ENCODE measurements around the gene PLEKHO1.
"Not testable (repeated sequence)": the region's sequence is repeated elsewhere in the genome, so short reads cannot be mapped to it uniquely, and the experiment has no call there.

PLEKHO1 gene

DNA sequence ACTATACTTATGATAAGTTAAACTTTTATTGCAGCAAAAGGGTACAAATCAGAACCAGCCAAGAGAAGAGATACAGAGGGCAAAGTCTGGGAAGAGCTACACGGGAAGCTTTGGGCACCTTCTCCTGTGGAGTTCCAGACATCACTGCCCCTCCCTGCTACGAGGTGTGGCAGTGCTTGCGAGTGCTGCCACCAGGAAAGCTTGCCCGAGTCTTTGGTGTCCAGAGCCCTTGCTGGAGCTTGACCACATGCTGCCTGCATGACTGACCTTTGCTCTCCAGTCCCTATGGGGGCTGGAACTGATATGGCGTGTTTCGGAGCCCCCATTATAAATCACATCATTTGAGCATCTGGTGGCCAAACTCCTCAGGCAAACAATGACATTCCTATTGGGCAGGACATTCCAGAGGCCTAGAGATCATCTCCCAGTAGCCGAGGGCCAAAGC is 23.4 kb downstream of the PLEKHO1 start:
- peak; percentile 13 for DNase-seq (ENCODE audit: low read depth)

DNA sequence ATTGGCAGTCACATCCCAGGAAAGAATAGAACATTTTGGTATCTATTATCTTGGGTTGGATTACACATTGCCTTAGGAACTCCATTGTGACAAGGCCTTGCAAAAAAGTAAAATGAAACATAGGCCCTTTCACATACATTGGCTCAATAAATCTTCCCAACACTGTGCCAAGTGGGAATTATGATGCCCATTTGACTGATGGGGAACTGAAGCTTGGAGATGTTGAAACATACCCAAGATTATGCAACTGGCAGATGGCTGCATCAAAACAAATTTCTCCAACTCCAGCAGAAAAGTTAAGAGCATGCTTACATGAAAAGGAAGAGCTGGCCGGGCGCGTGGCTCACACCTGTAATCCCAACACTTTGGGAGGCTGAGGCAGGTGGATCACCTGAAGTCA is 26.9 kb downstream of the PLEKHO1 start:
- no peak for DNase-seq (ENCODE audit: low read depth)

DNA sequence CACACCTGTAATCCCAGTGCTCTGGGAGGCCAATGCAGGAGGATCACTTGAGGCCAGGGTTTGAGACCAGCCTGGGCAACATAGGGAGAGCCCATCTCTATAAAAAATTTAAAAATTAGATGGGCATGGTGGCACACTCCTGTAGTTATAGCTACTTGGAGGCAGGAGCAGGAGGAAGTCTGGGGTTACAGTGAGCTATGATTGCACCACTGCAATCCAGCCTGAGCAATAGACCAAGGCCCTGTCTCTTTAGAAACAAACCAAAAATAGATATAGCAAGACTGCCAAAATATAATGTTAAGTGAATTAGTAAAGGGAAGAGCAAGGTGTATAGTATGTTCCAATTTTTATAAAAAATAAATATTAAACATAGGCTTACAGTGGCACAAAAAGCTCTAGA is 28.8 kb downstream of the PLEKHO1 start:
- no peak for DNase-seq (ENCODE audit: low read depth)

DNA sequence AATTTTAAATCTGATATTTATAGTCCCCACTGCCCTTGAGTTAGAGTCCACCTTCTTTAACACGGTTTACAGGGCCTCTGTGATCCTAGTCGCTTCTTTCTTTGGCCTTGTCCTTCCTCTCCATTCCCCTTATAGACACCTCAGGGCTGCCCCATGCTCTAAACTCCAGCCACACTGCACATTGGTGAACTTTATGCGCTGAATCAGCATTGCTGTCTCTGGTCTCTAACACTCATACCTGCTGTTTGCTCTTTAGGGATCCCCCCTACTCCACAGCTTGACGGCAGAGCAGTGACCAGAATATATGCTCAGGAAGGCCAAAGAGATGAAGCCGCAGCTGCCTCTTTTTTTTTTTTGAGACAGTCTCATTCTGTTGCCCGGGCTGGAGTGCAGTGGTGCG is 30.2 kb downstream of the PLEKHO1 start:
- DNase-seq (ENCODE audit: low read depth) = no peak

DNA sequence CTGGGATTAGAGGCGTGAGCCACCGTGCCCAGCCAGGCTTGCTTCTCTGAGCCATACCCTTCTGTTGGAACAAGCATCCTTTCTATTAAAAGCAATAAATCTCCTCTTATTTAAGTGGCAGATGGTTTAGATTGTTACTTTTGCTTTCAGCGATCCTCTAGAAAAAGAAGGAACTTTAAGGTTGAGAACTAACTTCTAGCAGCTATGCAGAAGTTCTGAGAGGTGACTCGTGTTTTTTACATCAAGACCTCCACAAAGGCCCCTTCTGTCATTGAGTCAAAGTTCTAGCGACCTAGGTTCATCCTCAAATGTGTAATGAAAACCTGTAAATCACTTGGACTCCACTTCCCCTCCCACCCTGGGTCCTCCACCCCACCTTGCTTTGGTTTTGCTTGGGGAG is 30.8 kb downstream of the PLEKHO1 start:
- DNase-seq (ENCODE audit: low read depth) = no peak

DNA sequence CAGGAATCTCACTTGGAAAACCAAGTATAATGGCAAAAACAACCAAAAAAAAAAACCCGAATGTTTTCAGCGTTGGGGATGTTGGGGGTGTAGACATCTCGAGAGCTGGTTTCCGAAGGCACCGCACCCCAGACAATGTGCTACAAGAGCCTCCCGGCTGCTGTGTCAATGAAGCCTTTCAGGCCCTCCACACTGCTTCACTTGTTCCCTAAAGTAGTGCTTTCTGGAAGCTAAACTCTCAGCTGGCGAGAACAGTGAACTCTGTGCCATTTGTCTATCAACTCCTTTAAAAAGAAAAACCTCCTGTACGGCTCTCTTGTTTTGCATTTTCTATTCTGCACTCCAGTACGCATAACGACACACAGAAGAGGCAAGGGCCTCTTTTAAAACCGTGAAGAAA is 32.5 kb downstream of the PLEKHO1 start:
- no peak for DNase-seq (ENCODE audit: low read depth)

DNA sequence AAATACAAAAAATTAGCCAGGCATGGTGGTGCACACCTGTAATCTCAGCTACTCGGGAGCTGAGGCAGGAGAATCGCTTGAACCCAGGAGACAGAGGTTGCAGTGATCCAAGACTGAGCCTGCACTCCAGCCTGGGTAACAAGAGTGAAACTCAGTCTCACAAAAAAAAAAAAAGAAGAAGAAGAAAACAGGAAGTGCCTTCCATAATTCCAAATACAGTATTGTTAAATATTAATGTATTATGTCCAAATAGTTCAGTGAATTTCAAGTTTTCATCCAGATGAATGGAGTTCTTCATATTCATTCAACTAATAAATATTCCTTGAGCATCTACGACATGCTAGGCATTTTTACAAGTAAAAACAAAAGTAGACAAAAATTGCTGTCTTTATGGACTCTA is 33.3 kb downstream of the PLEKHO1 start:
- no peak for DNase-seq (ENCODE audit: low read depth)

DNA sequence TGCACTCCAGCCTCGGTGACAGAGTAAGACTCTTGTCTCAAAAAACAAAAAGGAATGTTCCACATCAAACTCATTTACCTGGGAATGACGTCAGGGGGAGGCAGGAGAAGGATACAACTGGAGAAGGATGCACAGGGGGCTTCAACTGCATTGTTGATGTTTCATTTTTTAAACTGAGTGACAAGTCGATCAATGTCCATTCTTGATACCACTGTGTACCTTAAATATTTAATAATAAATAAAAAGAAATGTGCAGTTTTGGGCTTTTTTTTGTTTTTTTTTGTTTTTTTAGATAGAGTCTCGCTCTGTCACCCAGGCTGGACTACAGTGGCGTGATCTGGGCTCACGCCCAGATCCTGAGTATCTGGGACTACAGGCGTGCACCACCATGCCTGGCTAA is 35.8 kb downstream of the PLEKHO1 start:
- DNase-seq (ENCODE audit: low read depth) = no peak

DNA sequence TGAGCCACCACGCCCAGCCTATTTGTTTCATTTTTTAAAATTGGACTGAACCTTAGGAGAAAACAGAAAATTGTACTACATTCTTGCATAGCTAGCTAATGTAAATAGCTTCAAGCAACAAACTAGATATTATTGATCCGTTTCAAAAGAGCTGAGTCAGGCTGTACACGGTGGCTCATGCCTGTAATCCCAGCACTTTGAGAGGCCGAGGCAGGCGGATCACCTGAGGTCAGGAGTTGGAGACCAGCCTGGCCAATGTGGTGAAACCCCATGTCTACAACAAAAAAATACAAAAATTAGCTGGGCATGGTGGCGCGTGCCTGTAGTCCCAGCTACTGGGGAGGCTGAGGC is 36.7 kb downstream of the PLEKHO1 start:
- not testable (repeated sequence) for DNase-seq (ENCODE audit: low read depth)

DNA sequence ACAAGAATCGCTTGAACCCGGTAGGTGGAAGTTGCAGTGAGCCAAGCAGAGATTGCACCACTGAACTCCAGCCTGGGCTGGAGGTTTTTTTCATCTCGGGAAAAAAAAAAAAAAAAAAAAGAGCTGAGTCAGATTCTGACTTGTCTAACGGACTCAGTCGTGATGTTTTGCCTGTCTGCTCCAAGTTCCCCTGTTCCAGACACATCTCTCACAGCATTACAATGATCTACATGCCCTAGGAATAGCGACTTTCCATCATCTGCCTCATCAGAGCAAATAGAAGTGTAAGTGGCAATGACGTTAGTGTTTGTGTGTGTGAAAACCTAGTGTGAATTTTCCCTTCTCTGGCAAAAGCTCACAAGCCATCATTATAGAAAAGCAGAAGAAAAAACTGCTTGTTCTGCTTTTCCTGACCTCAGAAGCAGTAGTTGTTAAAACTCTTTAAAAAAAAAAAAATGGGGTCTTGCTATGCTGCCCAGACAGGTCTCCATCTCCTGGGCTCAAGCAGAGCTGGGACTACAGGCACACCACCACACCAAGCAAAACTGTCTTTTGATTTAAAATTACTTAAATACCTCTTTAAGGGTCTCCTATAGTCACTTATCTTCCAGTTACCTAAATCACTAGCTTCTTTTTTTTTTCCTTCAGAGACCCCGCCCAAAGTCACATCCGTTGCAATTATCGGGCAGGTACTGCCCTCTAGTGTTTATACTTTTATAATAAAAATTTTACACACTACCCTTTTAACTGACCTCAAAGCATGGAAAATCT is 37.3 kb downstream of the PLEKHO1 start:
- DNase-seq (ENCODE audit: low read depth) = peak; percentile 77

DNA sequence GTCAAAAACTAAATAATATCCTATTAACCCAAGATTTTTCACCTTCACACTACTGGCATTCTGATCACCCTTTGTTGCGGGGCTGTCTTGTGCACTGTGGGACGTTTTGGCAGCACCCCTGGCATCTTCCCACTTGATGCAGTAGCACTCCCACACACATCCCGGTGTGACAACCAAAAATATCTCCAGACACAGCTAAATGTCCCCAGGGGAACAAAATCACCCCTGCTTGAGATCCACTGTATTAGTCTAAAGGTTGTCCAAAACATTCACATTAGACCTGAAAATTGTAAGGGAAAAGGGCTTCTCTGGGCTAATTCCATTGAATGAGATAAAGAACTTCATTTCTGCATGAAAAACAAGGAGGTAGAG is 37.8 kb downstream of the PLEKHO1 start:
- no peak for DNase-seq (ENCODE audit: low read depth)

DNA sequence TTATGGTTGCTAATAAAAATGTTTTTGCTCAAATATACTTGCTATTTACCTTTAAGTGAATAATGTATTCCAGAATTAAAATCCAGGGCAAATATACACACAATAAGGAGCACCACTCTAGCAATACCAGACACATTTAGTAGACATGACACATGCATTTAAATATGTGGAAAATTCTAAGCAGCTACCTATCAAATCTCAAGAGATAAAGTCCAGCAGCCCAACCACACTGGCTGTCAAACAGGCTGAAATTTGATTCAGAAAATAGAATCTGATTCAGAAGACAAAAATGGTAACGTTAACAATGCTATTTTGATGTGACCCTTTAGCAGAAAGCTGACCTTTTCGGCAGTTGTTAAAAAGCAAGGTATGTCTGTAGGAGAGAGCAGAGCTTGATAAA is 42.3 kb downstream of the PLEKHO1 start:
- peak; percentile 73 for DNase-seq (ENCODE audit: low read depth)

DNA sequence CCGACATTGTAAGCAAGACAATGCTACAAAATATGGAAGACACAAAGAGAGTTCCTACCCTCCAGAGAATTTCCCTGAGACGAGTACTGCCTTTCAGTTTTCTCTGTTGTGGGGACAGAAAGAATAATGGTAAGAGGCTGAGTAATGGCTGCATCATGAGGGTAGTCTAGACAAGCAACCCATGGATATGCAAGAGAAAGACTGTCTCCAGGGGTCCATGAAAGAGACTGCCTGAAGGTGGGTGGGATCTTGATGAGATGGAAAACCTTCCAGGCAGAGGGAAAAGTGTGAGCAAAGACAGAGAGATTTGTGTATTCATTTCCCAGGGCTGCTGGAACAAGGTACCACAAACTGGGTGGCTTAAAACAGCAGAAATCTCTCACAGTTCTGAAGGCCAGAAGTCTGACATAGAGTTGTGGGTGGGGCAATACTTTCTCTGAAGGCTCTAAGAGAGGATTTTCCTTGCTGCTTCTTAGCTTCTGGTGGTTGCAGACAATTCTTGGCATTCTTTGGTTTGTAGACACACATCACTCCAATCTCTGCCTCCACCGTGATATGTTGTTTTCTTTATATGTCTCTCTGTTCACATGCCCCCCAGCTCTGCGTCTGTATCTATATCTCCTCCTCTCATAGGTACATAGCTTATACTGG is 44.8 kb downstream of the PLEKHO1 start:
- peak; percentile 12 for DNase-seq (ENCODE audit: low read depth)

DNA sequence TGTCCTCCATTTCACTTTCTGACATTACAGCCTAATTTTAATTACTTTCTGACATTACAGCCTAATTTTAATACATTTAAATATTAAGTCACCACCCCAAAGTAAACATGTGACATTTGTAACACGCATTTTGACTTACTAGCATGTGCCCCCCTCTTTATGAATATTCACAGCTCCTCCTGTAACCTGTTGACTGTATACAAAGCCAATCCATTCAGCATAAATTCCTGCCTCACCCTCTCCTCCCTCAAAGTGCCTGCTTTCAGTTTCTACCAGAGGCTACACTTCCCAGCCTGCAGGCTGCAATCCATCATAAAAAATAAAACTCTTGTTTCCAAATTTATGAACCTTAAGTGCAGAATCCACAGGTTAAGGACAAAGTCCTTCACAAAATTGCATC is 46.7 kb downstream of the PLEKHO1 start:
- no peak for DNase-seq (ENCODE audit: low read depth)

DNA sequence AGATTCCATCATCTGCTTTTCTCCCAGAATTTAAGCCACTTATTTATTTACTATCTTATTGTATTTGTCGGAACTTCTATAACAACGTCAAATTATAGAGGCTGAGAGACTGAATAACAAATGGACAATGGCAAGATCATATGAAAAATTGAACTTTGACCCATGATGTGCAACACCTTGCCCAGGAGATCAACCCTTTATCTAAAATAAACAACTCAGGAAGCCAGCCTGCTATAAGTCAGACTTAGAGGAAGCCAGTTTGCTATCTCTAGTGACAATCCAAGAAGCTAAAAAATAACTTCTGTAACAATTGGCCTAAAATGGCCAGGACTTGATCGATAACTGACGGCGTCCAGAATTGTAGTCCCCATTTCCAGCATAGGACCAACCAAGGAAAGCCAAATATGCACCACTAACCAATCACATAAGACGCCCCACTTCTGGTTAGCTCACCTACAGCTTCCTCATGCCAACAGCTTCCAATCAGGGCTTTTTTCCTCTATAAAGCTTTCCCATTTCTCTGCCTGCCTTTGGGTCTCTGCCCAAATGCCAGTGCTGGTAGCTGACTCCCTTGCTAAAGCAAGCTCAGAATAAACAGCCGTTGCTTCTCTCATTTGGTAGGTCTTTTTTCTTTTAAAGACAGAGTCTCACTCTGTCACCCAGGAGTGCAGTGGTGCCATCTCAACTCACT is 57.7 kb downstream of the PLEKHO1 start:
- DNase-seq (ENCODE audit: low read depth) = no peak

DNA sequence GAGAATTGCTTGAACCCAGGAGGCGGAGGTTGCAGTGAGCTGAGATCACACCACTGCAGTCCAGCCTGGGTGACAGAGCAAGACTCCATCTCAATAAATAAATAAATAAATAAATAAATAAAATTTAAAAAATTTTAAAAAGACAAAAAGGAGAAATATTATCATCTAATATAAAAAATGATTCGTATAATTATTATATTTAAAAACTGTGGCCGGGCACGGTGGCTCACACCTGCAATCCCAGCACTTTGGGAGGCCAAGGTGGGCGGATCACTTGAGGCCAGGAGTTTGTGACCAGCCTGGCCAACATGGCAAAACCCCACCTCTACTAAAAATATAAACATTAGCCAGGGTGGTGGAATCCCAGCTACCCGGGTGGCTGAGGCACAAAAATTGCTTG is 58.7 kb downstream of the PLEKHO1 start:
- DNase-seq (ENCODE audit: low read depth) = not testable (repeated sequence)

Data from ELR (cell line).